GM12865 (cell line): ENCODE measurements around the gene PLPP3.

Experiments
- DNase-seq: peaks from one replicate; pipeline ENCODE4 v3.0.0; 2010; ENCODE audit warnings: low read depth
- H3K4me3 ChIP-seq: 2 replicates; pipeline ENCODE4 v1.5.1; 2011; ENCODE audit warnings: mild to moderate bottlenecking, low read depth, low read length, control low read depth
- TF ChIP-seq, protein P1 (sequence below): IDR thresholded peaks from 2 replicates; pipeline ENCODE4 v1.5.1; 2011; ENCODE audit warnings: low read length, control low read depth, low read depth, inconsistent platforms; ENCODE audit not compliant: insufficient read depth; ENCODE audit errors: missing control alignments

The PLPP3 gene

GRCh38 chr1:56512724-56513494 is 66.5 kb downstream of the PLPP3 start:
- no peak overlapping the region for H3K4me3 ChIP-seq
- no peak for DNase-seq
- TF ChIP-seq, protein P1, sequence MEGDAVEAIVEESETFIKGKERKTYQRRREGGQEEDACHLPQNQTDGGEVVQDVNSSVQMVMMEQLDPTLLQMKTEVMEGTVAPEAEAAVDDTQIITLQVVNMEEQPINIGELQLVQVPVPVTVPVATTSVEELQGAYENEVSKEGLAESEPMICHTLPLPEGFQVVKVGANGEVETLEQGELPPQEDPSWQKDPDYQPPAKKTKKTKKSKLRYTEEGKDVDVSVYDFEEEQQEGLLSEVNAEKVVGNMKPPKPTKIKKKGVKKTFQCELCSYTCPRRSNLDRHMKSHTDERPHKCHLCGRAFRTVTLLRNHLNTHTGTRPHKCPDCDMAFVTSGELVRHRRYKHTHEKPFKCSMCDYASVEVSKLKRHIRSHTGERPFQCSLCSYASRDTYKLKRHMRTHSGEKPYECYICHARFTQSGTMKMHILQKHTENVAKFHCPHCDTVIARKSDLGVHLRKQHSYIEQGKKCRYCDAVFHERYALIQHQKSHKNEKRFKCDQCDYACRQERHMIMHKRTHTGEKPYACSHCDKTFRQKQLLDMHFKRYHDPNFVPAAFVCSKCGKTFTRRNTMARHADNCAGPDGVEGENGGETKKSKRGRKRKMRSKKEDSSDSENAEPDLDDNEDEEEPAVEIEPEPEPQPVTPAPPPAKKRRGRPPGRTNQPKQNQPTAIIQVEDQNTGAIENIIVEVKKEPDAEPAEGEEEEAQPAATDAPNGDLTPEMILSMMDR: no peak

DNA sequence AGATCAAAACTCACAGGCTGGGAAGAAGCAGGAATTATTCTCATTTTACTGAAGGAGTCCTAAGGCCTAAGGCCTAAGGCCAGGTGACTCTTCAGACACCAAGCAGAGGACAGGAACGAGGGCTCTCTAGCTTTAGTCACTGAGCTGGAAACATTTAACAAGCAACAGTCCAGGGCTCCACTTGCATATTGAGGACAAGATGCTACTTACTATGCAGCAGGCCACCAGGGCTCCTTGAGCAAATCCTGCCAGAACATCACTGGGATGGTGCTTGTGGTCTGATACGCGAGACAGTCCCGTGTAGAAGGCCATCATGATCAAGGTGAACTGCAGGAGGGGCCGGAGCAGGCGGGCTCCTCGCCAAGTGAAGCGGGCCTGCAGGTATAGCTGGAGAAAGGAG is 67.6 kb downstream of the PLPP3 start:
- DNase-seq: no peak
- no peak overlapping the region for H3K4me3 ChIP-seq
- TF ChIP-seq, protein P1: no peak

DNA sequence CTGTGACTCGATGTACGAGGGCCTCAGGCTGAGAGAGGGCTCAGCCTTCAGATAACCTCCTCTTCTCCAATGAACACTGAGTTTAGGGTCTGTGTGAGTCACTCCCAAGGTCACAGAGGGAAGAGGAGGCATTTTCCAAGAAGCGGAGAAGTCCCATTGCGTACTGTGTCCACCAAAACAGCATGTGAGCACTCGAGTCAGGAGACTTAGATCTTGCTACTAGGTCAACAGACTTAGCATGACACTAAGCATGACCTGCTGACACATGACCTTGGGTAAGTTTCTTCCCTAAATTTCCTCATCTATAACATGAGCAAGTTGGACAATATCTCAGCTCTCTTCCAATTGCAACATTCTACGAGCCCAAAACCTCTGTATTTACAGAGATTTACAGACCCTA is 68.0 kb downstream of the PLPP3 start:
- no peak for DNase-seq
- no peak overlapping the region for H3K4me3 ChIP-seq
- TF ChIP-seq, protein P1: no peak

DNA sequence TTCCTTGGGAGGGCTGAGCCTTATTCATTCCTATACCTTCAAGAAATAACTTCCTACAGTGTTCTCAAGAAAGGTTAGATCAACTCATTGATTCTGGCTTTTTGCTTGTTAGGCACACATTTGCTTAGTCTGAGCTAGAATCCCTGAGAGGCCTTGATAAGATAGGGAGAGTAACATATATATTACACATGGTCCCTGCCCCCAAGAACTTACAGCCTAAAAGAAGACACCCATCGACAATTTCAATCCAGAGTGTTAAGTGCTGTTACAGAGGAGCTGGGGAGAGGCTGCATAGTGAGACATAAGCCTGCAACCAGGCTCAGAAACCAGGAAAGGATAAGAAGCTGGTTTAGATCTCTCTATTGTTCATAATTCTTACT is 68.7 kb downstream of the PLPP3 start:
- H3K4me3 ChIP-seq: no peak overlapping the region
- no peak for DNase-seq
- TF ChIP-seq, protein P1: no peak

- H3K4me3 ChIP-seq: no peak overlapping the region
- TF ChIP-seq, protein P1: no peak
- no peak for DNase-seq
Observed at GRCh38 chr1:56509713-56510641, 69.4 kb downstream of the PLPP3 start.

GRCh38 chr1:56508523-56508983 is 70.8 kb downstream of the PLPP3 start:
- TF ChIP-seq, protein P1: no peak
- no peak for DNase-seq
- no peak overlapping the region for H3K4me3 ChIP-seq
